A673 (cell line): Measurements from ENCODE around the gene CD1E.

Source experiments
- EZH2 ChIP-seq: fragments of 200-600 bp; sonication (generic); IDR thresholded peaks from 2 replicates; pipeline ENCODE4 v1.6.1; 2017; ENCODE audit warnings: borderline replicate concordance, low read depth, mild to moderate bottlenecking, mixed read lengths, antibody characterized with exemption, low read length; ENCODE audit not compliant: poor library complexity, severe bottlenecking
- TF ChIP-seq, protein P1 (sequence below): fragments of 300-800, 200-600 bp; sonication (generic); conservative IDR thresholded peaks from 2 replicates; pipeline ENCODE4 v1.5.1; 2017; ENCODE audit warnings: low read depth, mild to moderate bottlenecking, antibody characterized with exemption, low read length, moderate library complexity, mixed read lengths

DNA sequence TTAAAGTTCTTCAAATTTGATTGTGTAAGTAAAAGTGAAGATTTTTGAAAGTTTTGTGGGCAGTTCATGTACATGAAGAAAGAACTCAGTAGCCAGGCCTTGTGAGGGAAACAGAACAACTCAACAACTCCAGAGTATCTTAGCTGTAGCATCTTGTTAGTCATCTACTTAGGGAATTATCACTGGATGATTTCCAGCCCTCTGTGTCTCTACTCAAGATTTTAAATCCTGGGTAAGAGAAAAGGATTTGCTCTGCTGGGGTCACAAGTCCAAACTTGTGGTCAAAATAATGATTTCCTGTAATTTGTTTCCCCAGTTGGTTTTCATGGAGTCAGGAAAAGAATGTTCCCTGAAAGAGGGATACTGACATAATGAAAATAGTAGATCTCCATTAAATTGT lies 37.4 kb downstream of the CD1E start:
- TF ChIP-seq, protein P1, sequence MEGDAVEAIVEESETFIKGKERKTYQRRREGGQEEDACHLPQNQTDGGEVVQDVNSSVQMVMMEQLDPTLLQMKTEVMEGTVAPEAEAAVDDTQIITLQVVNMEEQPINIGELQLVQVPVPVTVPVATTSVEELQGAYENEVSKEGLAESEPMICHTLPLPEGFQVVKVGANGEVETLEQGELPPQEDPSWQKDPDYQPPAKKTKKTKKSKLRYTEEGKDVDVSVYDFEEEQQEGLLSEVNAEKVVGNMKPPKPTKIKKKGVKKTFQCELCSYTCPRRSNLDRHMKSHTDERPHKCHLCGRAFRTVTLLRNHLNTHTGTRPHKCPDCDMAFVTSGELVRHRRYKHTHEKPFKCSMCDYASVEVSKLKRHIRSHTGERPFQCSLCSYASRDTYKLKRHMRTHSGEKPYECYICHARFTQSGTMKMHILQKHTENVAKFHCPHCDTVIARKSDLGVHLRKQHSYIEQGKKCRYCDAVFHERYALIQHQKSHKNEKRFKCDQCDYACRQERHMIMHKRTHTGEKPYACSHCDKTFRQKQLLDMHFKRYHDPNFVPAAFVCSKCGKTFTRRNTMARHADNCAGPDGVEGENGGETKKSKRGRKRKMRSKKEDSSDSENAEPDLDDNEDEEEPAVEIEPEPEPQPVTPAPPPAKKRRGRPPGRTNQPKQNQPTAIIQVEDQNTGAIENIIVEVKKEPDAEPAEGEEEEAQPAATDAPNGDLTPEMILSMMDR, result no peak
- TF ChIP-seq EZH2, result no peak
